Esophagus muscularis mucosa (tissue), 3 donors: ENCODE results near the gene TRERF1.

Source experiments
- POLR2A ChIP-seq: fragments of 450-650 bp; IDR thresholded peaks from one replicate; pipeline ENCODE4 v1.6.1; 2017; ENCODE audit warnings: antibody characterized with exemption, moderate library complexity, mild to moderate bottlenecking, low read depth
- TF ChIP-seq, protein P1 (sequence below), 3 experiments: fragments of 200-600 bp in 2 of 3; fragments of 450-650 bp in 1 of 3; sonication (generic) in 2 of 3; IDR thresholded peaks; one replicate each; pipeline ENCODE4 v1.5.1; 2017 to 2019; ENCODE audit warnings: antibody characterized with exemption in 3 of 3, mild to moderate bottlenecking in 2 of 3, moderate library complexity in 1 of 3

DNA sequence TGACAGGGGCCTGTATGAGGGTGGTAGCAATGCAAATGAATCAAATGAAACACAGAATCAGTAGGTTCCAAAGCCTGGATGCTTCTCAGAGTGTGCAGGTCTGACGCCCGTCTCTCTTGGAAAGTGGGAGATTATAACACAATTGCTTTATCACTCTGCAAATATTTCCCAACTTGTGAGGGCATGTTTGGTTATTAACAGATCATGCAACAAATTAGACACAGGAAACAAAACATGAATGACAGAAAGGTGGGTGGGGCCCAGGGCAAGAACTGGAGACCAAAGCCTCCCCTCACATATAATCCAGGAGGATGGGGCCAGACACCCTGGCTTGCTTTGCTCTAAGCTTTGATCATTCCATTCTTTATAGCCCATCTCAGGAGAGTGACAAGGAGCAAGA is 125.5 kb downstream of the TRERF1 start:
- no peak for TF ChIP-seq POLR2A
- TF ChIP-seq, protein P1, sequence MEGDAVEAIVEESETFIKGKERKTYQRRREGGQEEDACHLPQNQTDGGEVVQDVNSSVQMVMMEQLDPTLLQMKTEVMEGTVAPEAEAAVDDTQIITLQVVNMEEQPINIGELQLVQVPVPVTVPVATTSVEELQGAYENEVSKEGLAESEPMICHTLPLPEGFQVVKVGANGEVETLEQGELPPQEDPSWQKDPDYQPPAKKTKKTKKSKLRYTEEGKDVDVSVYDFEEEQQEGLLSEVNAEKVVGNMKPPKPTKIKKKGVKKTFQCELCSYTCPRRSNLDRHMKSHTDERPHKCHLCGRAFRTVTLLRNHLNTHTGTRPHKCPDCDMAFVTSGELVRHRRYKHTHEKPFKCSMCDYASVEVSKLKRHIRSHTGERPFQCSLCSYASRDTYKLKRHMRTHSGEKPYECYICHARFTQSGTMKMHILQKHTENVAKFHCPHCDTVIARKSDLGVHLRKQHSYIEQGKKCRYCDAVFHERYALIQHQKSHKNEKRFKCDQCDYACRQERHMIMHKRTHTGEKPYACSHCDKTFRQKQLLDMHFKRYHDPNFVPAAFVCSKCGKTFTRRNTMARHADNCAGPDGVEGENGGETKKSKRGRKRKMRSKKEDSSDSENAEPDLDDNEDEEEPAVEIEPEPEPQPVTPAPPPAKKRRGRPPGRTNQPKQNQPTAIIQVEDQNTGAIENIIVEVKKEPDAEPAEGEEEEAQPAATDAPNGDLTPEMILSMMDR (IDR thresholded peaks at IDR 0.05) = no peak
